ENCODE results near the gene LIPG.

DNA sequence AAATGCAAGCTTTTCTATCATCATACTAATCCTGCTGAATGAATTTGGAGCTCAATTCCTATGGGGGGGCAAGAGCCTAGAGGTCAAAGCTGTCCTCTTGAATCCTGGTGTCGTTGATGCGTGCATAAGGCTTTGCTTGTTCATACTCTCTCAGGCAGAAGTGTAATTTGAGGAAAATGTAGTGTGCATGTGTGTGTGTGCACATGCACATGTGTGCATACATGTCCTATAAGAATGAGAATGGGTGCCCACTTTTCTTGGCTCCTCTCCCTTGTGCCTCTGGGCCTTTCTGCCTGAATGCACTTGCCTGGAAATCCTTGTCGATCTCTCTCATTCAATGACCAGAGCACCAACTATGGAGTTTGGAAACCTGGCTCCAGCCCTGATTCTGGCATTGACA is 46.3 kb upstream of the LIPG start:
- TF ChIP-seq EZH2 (IDR thresholded peaks at IDR 0.05), result no peak
- TF ChIP-seq POLR2AphosphoS5 (IDR thresholded peaks at IDR 0.05; ENCODE audit: borderline replicate concordance, low read depth, low read length), result no peak
- TF ChIP-seq FOXP2 (optimal IDR thresholded peaks at IDR 0.05; ENCODE audit: control extremely low read depth, extremely low read length, insufficient read depth), result no peak
